PC-3 (cell line): ENCODE data around the gene PHLDB1. TPM values are rescaled to one million over a fixed set of nuclear protein-coding genes. Genes with fewer than 3 reads are reported as not detected.

Experiments used
- ATAC-seq: fragments of 200-7000 bp; cut with Tn5 transposase; 2 replicates; pipeline ENCODE4 v1.9.1; 2020; ENCODE audit warnings: mild to moderate bottlenecking, moderate library complexity
- BruUV-seq: library from RNA; stranded (reverse); fragments of 400-500 nt; replicated peaks from 2 replicates; lab custom pipeline; 2021; lab: Mats Ljungman, UMichigan
- CTCF ChIA-PET: fragments of 300-600 bp; sonication (Branson Sonifier 250); formaldehyde crosslinking; loops from one replicate; lab custom pipeline; 2022; ENCODE audit warnings: antibody characterized with exemption; lab: Charles Lee
- POLR2A ChIA-PET: fragments of 300-600 bp; sonication (Branson Sonifier 250); formaldehyde crosslinking; loops from one replicate; lab custom pipeline; 2022; ENCODE audit warnings: antibody characterized with exemption; ENCODE audit not compliant: unreplicated experiment; lab: Charles Lee
- DNase-seq: peaks from one replicate; pipeline ENCODE4 v3.0.0-alpha.2; 2015
- H2AFZ ChIP-seq: fragments of 300-600 bp; sonication (generic); 2 replicates; pipeline ENCODE4 v1.6.0; 2016; ENCODE audit warnings: antibody characterized with exemption, low read length
- H3F3A ChIP-seq: fragments of 300-600 bp; sonication (generic); one replicate; pipeline ENCODE4 v1.6.0; 2017; ENCODE audit warnings: antibody characterized with exemption, low read length, control low read depth, mild to moderate bottlenecking; ENCODE audit not compliant: unreplicated experiment
- H3K27ac ChIP-seq: fragments of 300-600 bp; sonication (generic); 2 replicates; pipeline ENCODE4 v1.5.1; 2016; ENCODE audit warnings: mild to moderate bottlenecking, low read length
- H3K27me3 ChIP-seq: fragments of 300-600 bp; sonication (generic); 2 replicates; pipeline ENCODE4 v1.6.1; 2016; ENCODE audit warnings: low read length, mixed read lengths
- H3K36me3 ChIP-seq: fragments of 300-600 bp; sonication (generic); 2 replicates; pipeline ENCODE4 v1.6.1; 2016; ENCODE audit warnings: low read depth, mixed run types, low read length, mixed read lengths
- H3K4me1 ChIP-seq: fragments of 300-600 bp; sonication (generic); 2 replicates; pipeline ENCODE4 v1.5.1; 2016; ENCODE audit warnings: low read length; ENCODE audit not compliant: insufficient read depth
- H3K4me2 ChIP-seq: fragments of 300-600 bp; sonication (generic); 2 replicates; pipeline ENCODE4 v1.6.0; 2016; ENCODE audit warnings: low read length
- H3K4me3 ChIP-seq: fragments of 300-600 bp; sonication (generic); 2 replicates; pipeline ENCODE4 v1.5.1; 2016; ENCODE audit warnings: mild to moderate bottlenecking, low read length, mixed read lengths
- H3K79me2 ChIP-seq: fragments of 300-600 bp; sonication (generic); 2 replicates; pipeline ENCODE4 v1.6.1; 2017; ENCODE audit warnings: low read length, mixed read lengths
- H3K9ac ChIP-seq: fragments of 300-600 bp; sonication (generic); 2 replicates; pipeline ENCODE4 v1.6.0; 2016; ENCODE audit warnings: mild to moderate bottlenecking, low read length
- H3K9me2 ChIP-seq: fragments of 300-600 bp; sonication (generic); replicated peaks from 2 replicates; pipeline ENCODE4 v1.6.1; 2016; ENCODE audit warnings: mixed run types, low read length, mixed read lengths
- H3K9me3 ChIP-seq: fragments of 300-600 bp; sonication (generic); 2 replicates; pipeline ENCODE4 v1.6.1; 2016; ENCODE audit warnings: low read length, mixed read lengths
- H4K20me1 ChIP-seq: fragments of 300-600 bp; sonication (generic); 2 replicates; pipeline ENCODE4 v1.6.1; 2016; ENCODE audit warnings: low read length, mixed read lengths
- EZH2 ChIP-seq: fragments of 300-600 bp; sonication (generic); IDR thresholded peaks from one replicate; pipeline ENCODE4 v1.6.1; 2017; ENCODE audit warnings: antibody characterized with exemption, mild to moderate bottlenecking, low read length; ENCODE audit not compliant: unreplicated experiment
- EZH2phosphoT487 ChIP-seq: fragments of 300-600 bp; sonication (generic); IDR thresholded peaks from 2 replicates; pipeline ENCODE4 v1.6.1; 2018; ENCODE audit warnings: mild to moderate bottlenecking, antibody characterized with exemption, low read length, borderline replicate concordance
- intact Hi-C: fragments of 100-400 bp; cut with micrococcal nuclease; formaldehyde crosslinking; loops from 2 replicates; pipeline ENCODE4 v1.9.0; 2023
- total RNA-seq: library from RNA; depleted of rRNA; stranded (reverse); fragments of >200 nt; gene quantifications from 2 replicates; pipeline ENCODE4 v1.2.3, GENCODE V29; 2014
- TF ChIP-seq, protein P1 (sequence below): fragments of 300-600 bp; sonication (generic); conservative IDR thresholded peaks from 2 replicates; pipeline ENCODE4 v1.5.1; 2017; ENCODE audit warnings: antibody characterized with exemption, low read depth, mild to moderate bottlenecking, low read length

The PHLDB1 gene
- total RNA-seq, 1 experiment from 2014 or later: 36.1 TPM

DNA sequence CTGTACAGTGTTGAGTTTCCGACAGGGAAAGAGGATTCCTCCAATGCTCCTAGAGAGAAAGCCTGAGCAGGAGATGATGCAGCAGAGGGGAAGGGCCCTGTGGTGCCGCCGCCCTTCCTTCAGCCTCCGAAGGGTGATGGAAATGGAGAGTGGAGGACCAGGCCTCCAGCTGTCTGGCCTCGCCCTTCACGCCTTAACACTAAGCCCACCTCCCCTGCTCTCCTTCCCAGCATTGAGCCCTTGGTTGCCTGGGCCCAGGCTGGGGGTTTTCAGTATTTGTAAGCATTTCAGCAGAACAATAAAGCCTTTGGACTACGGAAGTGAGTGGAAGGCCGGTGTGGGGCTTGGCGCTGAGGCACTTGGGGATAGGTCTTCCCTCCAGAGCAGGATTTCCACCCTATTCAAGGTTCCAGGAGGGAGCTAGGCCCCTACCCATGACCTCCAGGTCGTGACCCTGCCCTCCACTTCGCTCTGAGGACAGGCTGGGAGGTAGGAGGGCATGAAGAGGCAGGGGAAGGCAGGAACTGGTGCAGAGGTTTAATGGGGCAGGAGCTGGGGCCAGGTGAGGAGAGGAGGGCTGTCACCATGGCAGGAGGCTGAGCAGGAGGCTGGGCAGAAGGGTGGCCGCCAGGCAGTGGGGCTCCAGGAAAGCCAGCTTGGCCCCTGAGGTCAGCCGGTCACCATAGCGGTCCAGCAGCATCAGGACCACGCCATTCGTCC lies 50.5 kb downstream of the PHLDB1 start:
- ATAC-seq (no peak), DNase-seq (no peak)
- no peak overlapping the region for H2AFZ ChIP-seq
- H3K27ac ChIP-seq: no peak overlapping the region
- BruUV-seq: no TSS peak
- no peaks in the 10 kb centered on the region for H4K20me1 ChIP-seq
- no peaks in the 10 kb centered on the region for H3K79me2 ChIP-seq
- no peak overlapping the region for H3K9ac ChIP-seq
- H3K36me3 ChIP-seq: no peaks in the 10 kb centered on the region
- no peak overlapping the region for H3K4me2 ChIP-seq
- no peaks in the 10 kb centered on the region for H3F3A ChIP-seq
- H3K4me1 ChIP-seq: no peaks in the 10 kb centered on the region
- no peaks in the 10 kb centered on the region for H3K9me3 ChIP-seq
- TF ChIP-seq EZH2phosphoT487 (no peak), EZH2 (no peak)
- TF ChIP-seq, protein P1, sequence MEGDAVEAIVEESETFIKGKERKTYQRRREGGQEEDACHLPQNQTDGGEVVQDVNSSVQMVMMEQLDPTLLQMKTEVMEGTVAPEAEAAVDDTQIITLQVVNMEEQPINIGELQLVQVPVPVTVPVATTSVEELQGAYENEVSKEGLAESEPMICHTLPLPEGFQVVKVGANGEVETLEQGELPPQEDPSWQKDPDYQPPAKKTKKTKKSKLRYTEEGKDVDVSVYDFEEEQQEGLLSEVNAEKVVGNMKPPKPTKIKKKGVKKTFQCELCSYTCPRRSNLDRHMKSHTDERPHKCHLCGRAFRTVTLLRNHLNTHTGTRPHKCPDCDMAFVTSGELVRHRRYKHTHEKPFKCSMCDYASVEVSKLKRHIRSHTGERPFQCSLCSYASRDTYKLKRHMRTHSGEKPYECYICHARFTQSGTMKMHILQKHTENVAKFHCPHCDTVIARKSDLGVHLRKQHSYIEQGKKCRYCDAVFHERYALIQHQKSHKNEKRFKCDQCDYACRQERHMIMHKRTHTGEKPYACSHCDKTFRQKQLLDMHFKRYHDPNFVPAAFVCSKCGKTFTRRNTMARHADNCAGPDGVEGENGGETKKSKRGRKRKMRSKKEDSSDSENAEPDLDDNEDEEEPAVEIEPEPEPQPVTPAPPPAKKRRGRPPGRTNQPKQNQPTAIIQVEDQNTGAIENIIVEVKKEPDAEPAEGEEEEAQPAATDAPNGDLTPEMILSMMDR: no peak
- ChIA-PET POLR2A (no interaction called here), CTCF (interaction anchor here (0.7 kb wide), 1 partner anchor 49 kb away, joined by 3 read pairs; no protein-coding TSS in a partner anchor)
- H3K9me2 ChIP-seq: no peaks in the 10 kb centered on the region
- intact Hi-C loops: no loop called here
- H3K27me3 ChIP-seq: no peaks in the 10 kb centered on the region
- H3K4me3 ChIP-seq: no peak overlapping the region

DNA sequence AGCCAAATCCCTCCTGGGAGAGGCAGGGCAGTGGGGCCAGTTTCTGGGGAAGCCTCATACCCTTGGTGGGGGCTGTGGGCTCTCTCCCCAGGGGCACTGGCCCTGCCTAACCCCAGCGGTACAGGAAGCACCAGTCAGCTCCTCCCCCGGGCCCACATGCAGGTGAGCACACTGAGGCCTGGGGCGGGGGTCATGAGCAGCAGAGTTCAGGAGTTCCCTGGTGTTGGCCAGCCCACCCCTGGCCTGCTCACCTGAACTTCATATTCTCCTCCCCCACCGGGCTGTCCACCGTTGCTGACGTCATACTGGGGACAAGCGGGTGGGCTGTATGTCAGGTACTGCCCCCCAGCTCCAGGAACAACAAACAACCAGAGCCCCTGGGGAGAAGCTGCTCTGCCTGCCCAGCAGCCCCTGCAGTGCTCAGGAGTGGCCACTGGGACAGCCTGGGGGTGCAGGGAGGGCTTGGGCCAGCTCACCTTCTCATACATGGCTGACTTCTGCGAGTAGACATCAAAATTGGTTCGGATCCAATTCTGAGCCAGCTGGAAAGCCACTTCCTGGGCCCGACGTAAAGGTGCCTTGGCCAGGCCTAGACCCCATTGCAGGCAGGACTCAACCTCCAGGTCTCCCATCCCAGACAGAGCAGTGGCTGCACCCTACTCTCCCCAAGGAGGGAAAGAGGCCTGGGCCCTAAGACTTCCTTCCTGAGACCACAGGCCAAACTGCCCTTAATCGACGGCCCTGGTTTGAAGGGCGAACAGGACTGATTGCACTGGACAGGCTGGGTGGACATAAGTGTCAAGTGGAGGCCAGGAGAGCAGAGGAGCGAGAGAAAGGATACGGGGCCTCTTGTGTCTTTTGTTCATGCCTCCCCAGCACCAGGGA lies 51.3 kb downstream of the PHLDB1 start:
- H2AFZ ChIP-seq: peak overlapping the region; percentile 53; the same call in 1 of the 2 replicates
- no peaks in the 10 kb centered on the region for H4K20me1 ChIP-seq
- no peak for TF ChIP-seq EZH2
- TF ChIP-seq, protein P1: no peak; the same call in 1 of the 2 replicates
- TF ChIP-seq EZH2phosphoT487: no peak
- intact Hi-C loops: loop anchor here (1.0 kb wide), 1 partner anchor 51 kb away; the partner anchor contains the start of gene PHLDB1
- H3F3A ChIP-seq: no peaks in the 10 kb centered on the region
- no peaks in the 10 kb centered on the region for H3K9me2 ChIP-seq
- H3K27me3 ChIP-seq: no peaks in the 10 kb centered on the region
- DNase-seq: peak; percentile 20
- POLR2A ChIA-PET: no interaction called here
- ATAC-seq: peak; percentile 51
- BruUV-seq: no TSS peak
- no peaks in the 10 kb centered on the region for H3K79me2 ChIP-seq
- H3K36me3 ChIP-seq: no peaks in the 10 kb centered on the region
- H3K4me2 ChIP-seq: peak overlapping the region; percentile 35; the same call in 1 of the 2 replicates
- H3K4me3 ChIP-seq: no peak overlapping the region
- no peak overlapping the region for H3K9ac ChIP-seq
- no peak overlapping the region for H3K27ac ChIP-seq
- H3K4me1 ChIP-seq: no peaks in the 10 kb centered on the region
- CTCF ChIA-PET: interaction anchor here (0.6 kb wide), 1 partner anchor 269 kb away, joined by 3 read pairs; no protein-coding TSS in a partner anchor
- H3K9me3 ChIP-seq: no peaks in the 10 kb centered on the region
